A172 (cell line): Measurements from ENCODE around the gene CLCN3. TPM values are rescaled to one million over a fixed set of nuclear protein-coding genes. Genes with fewer than 3 reads are reported as not detected.
"Not testable (repeated sequence)": the region's sequence is repeated elsewhere in the genome, so short reads cannot be mapped to it uniquely, and the experiment has no call there.

Source experiments
- DNase-seq: peaks from one replicate; pipeline ENCODE4 v3.0.0-alpha.2; 2015; ENCODE audit warnings: low spot score
- total RNA-seq: library from RNA; depleted of rRNA; stranded (reverse); fragments of >200 nt; shearing (Covaris generic); gene quantifications from 2 replicates; pipeline ENCODE4 v1.2.3, GENCODE V29; 2014

Gene CLCN3
- total RNA-seq, 1 experiment from 2014 or later = 42.3 TPM

DNA sequence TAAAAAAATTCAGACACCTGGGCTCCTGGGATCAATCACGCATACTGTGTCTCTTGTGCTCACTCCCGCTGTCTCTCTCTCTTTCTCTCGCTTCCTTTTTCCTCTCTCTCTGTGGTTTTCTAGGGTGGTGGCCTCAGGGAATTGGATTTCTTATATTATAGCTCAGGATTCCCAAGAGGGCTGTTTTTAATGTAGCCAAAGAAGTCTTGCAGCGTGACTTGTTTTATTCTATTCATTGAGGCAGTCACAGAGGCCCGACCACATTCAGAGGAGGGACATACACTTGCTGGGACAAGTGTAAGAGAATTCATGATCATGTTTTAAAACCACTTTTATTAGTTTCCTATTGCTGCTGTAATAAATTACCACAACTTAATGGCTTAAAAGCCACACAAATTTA, 78.0 kb downstream of the CLCN3 start:
- DNase-seq = no peak

DNA sequence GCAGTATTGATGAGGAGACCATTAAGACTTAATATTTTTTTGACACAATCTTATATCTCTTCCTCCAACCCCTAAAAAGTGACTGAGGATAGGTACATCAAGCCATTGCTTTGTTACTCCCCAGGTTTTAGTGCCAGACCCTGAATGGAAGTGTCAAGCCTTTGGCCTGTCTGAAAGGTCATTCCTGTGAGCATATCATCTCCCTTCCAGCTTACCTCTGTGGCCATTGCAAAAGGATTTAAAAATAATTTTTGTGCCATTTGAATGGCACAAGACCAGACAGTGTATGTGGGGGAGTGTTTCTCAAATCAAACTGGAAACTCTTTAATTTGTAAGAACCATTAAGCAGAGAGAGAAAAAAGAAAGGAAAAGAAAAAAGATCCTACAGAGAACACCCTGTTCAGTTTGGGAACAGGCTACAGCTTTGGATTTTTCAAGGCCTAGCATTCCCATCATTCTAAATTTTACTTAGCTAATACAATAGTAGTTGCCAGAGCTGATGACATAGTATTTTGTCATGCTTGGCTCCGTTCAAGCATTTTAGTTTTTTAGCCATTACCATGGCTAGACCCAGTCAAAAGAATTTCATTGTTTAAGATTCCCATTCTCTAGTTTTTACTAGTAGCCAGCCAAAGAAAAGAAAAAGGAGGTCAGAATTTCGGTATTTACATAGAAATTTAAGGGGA, 87.7 kb downstream of the CLCN3 start:
- no peak for DNase-seq

DNA sequence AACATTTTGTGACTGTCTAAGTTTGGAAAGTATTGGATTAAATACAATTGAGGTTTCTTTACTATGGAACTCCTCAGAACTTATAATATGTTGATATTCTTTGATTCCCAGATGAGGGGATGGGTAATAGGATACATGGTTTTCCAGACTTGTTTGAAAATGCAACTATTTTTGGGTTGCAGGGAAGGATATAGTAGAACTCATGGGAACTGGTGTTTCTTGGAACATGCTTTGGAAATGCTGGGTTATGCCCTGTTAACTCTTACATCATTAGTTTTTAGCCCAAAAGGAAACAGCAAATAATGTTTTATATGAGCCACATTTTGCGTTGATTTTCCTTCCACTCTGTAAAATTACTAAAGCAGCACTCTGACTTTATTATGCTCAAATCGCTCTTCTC, 95.4 kb downstream of the CLCN3 start:
- no peak for DNase-seq

DNA sequence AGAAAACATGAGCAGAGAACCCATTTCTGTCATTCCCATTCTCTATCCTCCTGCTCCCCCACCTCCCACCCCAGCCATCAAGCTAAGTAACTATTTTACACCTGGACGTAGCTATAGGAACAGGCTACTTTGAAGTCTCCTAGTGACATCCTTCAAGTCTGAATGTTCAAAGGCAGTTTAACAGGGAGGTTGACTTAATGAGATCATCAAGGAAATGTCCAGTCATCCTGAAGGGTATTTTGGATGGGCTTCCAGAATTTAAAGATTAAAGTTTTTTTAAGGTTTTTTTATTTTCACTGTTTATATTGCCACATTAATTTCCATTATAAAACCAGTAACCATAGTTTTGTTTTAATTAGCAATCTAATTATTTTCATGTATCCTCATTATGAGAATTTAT, 96.3 kb downstream of the CLCN3 start:
- no peak for DNase-seq

DNA sequence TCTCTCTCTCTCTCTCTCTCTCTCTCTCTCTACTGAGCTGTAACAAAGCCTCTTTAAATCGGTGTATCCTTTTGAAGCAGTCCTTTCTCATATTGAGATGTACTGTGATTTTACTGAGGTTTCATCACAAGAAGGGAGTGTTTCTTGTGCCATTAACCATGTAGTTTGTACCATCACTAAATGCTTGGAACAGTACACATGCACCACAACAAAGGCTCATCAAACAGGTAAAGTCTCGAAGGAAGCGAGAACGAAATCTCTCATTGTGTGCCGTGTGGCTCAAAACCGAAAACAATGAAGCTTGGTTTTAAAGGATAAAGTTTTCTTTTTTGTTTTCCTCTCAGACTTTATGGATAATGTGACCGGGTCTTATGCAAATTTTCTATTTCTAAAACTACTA, 100.2 kb downstream of the CLCN3 start:
- no peak for DNase-seq

DNA sequence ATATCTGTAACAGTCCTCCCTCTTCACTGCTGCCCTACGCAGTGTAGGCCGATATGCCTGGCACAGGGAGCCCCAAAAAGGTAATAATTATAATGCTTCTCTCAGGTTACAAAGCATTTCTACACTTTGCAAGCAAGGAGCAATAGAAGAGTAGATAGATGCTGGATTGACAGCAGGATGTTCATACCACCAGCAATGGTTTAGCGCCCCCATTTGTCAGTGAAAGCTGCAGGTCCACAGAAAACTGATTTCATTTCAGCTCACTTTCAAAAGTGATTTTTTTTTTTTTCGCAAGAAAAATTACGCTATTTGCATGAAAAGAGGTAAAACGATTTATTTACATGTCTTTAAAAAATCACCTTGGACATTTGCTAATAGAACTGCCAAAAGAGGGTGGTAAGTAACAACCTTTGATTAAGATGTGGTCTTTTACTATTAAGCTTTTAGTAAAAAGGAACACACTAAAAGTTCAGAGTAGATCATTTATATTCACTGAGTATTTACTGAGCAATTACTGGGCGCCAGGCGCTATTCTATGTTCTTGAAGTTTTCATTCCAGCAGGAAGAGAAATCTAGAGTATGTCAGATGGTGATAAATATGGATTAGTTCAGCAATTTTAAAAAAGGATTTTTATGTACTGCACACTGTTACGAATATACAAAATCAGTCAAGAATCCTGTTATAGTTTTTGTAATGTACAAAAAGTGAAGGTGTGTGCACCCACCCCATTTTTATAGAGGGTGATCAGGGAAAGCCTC, 103.0 kb downstream of the CLCN3 start:
- DNase-seq = peak; percentile 1

DNA sequence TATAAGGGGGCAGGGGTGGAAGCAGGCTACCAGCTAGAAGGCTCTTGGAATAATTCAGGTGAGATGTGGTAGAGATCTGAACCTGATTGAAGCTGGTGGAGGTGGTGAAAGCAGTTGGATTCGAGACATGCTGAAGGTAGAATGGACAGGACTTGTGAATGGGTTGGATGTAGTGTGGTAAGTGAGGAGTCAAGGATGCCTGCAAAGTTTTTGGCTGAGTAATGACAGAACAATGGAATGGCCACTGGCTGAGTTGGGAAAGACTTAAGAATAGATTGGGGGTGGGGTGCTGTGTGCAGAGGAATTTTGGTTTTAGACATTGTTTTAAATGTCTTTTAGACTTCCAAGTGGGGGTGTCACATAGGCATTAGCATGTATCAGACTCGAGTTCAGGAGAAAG, 103.9 kb downstream of the CLCN3 start:
- DNase-seq = no peak

DNA sequence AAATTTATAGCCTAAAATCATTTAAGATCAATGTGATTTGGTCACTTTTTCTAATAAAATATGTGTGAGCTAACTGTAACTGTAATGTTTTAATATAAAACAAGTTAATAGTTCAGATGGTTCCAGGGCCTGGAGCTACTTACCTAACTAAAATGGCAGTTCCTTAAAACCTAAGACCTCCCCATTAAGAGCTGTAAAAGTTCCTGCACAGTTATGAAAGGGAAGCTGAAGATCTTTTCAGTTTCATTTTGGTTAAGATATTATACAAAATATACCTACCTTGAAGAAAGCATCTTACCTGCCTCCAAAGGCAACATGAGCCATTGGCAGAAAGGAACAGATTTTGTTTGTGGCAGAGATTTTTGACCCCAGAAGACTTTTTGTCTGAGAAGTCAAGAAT, 107.2 kb downstream of the CLCN3 start:
- no peak for DNase-seq

DNA sequence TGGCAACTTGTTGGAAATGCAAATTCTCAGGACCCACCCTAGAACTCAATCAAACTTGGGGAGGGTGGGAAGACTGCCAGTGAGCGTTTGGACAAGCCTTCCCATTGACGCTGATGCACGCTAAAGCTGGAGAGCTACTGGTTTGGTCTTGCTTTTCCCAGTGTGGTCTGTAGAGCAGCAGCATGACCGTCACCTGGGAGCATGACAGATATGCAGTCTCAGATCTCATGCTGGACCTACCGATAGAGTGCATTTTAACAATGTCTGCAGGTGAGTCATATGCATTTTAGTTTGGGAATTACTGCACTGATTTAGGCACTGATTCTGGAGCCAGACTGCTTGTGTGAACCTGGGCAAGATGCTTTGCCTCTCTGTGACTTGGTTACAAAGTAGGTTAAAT, 110.2 kb downstream of the CLCN3 start:
- DNase-seq = no peak

DNA sequence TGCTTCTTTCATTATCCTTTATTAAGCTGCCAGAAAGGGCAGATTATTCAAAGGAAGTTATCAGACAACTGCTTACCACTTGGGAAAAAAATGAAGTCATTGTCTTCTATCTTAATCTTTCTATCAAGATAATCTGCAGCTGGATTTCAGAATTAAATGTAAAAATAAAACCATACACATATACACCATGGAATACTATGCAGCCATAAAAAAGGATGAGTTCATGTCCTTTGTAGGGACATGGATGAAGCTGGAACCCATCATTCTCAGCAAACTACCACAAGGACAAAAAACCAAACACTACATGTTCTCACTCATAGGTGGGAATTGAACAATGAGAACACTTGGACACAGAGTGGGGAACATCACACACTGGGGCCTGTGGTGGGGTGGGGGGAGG, 118.2 kb downstream of the CLCN3 start:
- DNase-seq = not testable (repeated sequence)

DNA sequence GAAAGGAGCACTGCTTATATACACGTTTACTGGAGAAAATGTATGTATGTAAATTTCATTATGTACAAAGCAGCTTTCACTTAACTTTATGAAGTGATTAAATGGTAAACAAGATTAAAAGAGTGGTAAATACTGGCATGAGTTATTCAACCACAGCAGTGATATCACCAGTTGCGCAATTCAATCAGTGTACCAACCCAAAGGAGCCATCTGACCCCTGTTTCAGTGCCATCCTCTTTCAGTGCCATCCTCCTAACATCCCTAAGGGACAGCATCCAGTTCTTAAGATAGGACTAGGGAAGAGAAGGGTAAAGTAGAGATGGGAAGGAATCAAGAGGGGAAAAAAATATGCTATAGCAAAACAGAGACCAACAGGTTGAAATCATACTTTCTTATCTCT, 121.2 kb downstream of the CLCN3 start:
- no peak for DNase-seq

DNA sequence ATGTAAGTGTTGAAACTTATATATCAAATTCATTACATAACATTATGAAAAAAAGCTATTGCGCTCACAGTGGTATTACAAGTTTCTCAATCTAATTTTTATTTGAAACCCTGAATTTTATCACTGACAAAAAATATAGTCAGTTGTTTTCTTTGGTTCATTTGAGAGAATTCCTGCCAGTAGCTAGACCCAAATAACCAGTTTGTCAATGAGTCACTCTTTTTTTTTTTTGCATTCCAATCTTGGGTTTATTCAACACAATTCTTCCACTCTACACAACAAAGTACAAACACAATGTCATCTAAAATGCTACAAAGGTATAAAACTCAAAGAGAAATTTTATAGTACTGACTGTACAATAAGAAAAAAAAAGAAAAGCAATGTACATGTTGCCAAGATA, 124.2 kb downstream of the CLCN3 start:
- DNase-seq = no peak

DNA sequence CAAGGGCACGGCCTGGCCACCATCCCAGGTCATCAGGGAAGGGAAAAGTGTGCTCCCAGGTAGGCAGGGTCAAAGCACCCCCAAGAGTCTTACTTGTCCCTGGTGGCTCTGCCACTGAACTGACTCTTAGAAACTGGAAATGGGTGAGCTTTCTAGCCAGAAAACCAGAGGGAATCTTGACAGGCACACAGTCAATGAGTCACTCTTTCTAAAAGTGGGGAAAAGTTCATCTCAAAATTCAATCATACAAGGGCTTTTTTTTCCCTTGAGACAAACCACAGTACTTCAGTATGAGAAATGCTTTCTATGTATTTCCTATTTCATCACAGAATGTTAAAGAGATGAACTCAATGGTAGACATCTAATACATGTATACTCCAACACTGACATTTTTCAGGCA, 124.9 kb downstream of the CLCN3 start:
- DNase-seq = no peak

DNA sequence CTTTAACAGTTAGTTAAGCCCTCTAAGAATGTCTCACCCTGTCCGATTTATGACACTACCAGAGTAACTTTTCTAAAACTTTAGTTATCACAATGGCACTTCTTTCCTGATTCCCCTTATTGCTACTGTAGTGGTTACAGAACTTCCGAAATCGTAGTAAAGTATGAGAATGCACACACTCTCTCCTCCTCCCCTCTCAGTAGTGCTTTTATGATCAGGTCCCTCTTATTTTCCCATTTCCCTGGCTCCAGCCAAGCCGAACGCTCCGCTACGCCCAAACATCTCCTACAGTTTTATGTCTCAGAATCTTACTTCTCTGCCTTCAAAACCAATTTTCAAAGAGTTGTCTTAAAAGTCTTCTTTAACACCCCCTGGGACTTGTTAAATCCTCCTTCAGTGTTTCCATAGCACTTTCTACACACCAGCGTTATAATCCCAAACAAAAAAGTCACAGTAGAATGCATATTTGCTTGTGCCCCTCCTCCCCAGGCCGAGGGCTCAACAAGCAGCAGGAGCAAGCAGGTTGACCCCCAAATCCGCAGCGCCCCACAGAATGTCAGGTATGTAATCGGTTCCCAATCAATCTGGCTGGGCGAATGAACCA, 136.7 kb downstream of the CLCN3 start:
- DNase-seq = no peak

DNA sequence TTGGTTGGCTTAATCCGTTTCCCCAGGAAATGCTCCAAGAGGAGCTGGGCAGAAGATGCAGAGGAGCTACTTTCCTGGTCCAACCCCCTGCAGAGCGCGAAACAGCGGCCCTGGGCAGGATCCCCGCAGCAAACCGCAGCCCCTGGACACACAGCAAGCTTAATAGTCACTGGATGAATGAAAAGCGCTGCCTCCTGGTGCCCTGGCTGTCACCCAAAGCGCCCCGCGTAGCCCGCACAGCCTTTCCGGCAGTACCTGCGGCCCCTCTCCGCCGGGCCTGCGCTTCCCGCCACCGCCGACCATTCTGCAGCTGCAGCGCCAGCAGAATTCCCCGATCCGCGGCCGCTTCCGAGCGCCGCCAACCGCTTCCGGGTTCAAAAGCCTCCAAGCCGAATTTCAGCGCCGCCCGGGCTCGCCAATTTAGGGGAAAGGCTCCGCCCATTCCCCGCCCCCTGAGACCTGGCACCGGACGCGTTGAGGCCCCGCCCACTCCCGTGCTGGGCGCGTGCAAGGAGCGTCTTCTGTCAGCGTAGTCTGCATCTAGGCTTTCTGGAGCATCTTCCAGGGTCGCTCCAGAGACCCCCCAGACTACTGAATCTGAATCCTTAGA, 137.3 kb downstream of the CLCN3 start, which contains the start of gene HPF1:
Gene HPF1, minus strand, starts transcription at position 370 of the 610 bp plus-strand sequence. Its CDS starts 67 bp downstream, at position 303.
- peak; percentile 73 for DNase-seq

DNA sequence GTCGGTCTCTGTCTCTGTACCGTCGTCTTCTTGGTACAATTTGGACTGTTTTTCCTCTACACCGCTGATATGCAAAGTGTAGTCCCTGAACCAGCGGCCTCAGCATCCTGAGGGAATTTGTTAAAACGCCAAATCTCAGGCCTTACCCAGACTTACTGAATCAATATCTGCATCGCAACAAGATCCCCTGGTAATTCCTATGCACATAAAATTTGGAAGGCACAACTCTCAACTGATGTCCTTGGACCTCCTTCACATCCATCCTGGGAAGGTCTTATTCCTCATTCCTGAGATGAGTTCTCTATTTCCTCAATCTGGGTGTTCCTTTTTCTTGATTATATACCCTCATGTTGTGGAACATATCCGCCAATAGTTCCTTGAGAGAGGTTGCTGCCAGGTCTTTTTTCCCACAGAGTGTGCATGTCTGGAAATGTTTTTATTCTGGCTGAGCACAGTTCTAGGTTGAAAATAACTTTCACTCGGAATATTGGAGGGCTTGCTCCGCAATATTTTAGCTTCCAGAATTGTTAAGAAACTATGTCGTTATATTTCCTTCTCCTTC, 138.1 kb downstream of the CLCN3 start:
- DNase-seq = no peak

DNA sequence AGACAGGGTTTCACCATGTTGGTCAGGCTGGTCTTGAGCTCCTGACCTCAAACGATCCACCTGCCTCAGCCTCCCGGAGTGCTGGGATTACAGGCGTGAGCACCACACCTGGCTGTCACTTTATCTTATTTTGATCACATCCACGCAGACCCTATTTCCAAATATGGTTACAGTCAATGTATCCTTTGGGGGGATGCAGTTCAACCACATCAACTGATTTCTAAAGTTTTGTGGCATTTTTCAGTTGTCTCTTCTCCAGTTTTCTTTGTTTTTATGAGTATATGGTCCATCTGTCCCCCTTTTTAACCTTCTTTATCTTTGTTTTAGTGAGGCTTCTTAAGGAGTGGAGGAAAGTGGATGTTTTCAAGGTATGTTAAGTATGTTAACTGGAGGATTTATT, 141.5 kb downstream of the CLCN3 start:
- no peak for DNase-seq

DNA sequence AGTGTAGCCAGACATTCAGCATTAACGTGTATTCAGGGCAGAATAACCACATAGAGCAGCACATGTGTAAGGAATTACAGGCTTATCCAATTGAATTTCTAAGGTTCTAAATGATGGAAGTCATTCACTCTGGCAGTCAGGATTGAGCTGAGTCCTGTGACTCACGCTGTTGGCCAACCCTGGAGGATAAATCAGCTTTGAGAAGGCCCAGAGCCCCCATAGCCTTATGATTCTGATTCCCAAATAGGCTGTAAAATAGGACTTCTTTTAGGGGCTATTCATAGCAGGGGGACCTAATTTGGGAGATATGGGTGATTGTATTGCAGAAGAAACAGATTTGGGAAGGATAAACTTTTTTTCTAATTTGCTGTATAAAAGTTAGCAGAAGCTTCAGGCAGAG, 145.5 kb downstream of the CLCN3 start:
- DNase-seq = no peak

DNA sequence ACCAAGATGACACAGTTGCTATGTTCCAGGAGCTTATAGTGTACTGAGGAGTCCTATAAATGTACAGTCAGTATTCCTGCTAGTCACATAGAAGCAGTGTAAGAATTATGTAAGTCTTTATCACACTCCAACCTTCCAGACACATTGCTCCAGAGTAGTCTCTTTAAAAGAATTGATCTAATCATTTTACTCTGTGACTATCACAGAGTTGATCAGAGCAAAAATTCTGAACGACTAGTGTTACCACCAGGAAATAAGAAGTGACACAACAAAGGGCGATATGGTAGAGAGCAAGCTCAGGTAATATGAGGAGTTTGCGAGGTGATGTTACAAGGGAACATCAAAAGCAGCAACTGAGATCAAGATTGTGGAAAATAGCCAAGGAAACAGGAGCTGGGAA, 146.4 kb downstream of the CLCN3 start:
- no peak for DNase-seq

DNA sequence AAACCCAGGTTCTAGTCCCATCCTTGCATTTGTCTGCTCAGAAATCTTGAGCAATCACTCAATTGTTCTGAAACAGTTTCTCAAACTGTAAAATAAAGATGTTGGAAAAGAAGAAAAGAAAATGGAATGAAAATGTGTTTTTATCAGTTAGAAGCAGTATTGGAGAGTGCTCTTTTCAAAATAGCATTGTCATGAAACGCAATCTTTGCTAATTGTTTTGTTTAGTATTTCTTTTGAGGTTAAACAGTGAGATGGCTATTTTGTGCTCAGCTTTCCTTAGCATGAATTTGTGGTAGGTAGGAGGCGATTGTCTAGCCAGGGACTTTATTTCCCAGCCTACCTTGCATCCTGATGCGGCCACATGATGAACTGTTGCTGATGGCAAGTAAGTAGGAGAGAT, 148.0 kb downstream of the CLCN3 start:
- no peak for DNase-seq

DNA sequence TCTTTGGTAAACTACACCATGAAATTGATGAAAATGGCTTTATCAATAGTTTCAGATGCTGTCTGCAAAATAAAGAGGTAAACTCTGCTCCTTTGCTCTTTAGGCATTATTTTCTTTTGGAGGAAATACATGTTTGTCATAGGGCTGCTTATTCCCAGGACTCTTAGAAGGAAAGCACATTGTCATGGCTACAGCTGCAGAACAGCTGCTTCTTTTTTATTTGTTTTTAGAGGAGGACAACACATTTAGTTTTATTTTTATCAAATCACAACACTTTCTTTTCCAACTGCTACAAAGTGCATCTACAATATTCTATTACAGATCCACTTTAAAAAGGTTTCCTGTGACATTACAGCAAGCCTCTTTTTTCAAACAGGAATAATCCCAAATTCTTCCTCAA, 150.0 kb downstream of the CLCN3 start:
- no peak for DNase-seq

DNA sequence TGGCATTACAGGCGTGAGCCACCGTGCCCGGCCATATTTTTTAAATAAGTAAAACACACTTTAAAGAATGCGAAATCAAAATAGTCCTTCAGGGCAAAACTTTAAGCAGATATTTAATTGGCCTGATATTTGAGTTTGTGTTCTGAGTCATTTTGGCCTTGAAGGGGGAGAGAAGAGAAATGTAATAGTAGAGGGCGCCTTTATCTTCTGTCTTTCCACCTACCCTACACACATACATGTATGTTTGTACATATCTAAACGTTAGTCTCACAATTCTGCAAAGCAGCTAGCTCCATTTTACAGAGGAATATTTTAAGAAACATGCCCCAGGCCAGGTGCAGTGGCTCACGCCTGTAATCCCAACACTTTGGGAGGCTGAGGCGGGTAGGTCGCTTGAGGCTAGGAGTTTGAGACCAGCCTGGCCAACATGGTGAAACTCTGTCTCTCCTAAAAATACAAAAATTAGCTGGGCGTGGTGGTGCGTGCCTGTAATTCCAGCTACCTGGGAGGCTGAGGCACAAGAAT, 151.2 kb downstream of the CLCN3 start:
- not testable (repeated sequence) for DNase-seq
